IMR-90 (cell line): ENCODE results near the gene CYP19A1. TPM values are rescaled to one million over a fixed set of nuclear protein-coding genes. Genes with fewer than 3 reads are reported as not detected.

Experiments
- ATAC-seq: fragments of 200-7000 bp; cut with Tn5 transposase; 2 replicates; pipeline ENCODE4 v1.9.1; 2020; ENCODE audit warnings: low read depth, mild to moderate bottlenecking, moderate library complexity
- BruUV-seq: library from RNA; stranded (reverse); fragments of 400-500 nt; replicated peaks from 2 replicates; lab custom pipeline; 2021; lab: Mats Ljungman, UMichigan
- CTCF ChIA-PET: fragments of 300-600 bp; formaldehyde crosslinking; extraction: SDS; loops from one replicate; lab custom pipeline; 2021; ENCODE audit warnings: antibody characterized with exemption; lab: Yijun Ruan, JAX
- POLR2A ChIA-PET: fragments of 300-600 bp; sonication (Branson Sonifier 250); formaldehyde crosslinking; loops from one replicate; lab custom pipeline; 2022; ENCODE audit warnings: antibody characterized with exemption; ENCODE audit not compliant: unreplicated experiment; lab: Charles Lee
- DNase-seq: peaks from one replicate; pipeline ENCODE4 v3.0.0; 2013
- H2AFZ ChIP-seq: replicated peaks from 2 replicates; pipeline ENCODE3; 2013; ENCODE audit warnings: low read length, mild to moderate bottlenecking; ENCODE audit not compliant: poor library complexity
- H2AK5ac ChIP-seq: 2 replicates; pipeline ENCODE4 v1.6.1; 2013; ENCODE audit warnings: low read depth, low read length, inconsistent platforms
- H2AK9ac ChIP-seq: replicated peaks from 2 replicates; pipeline ENCODE3; 2013; ENCODE audit warnings: mild to moderate bottlenecking, low read depth, low read length, moderate library complexity; ENCODE audit not compliant: poor library complexity
- H2BK120ac ChIP-seq: 2 replicates; pipeline ENCODE4 v1.6.1; 2013; ENCODE audit warnings: low read depth, low read length, inconsistent platforms
- H2BK15ac ChIP-seq: 3 replicates; pipeline ENCODE4 v1.6.1; 2013; ENCODE audit warnings: low read depth, low read length, inconsistent platforms
- H2BK20ac ChIP-seq: 2 replicates; pipeline ENCODE4 v1.6.1; 2013; ENCODE audit warnings: low read depth, mild to moderate bottlenecking, inconsistent platforms, low read length, moderate library complexity
- H2BK5ac ChIP-seq: 2 replicates; pipeline ENCODE4 v1.6.1; 2013; ENCODE audit warnings: mild to moderate bottlenecking, low read depth, low read length, inconsistent platforms; ENCODE audit not compliant: poor library complexity, severe bottlenecking
- H3K14ac ChIP-seq: replicated peaks from 2 replicates; pipeline ENCODE4 v1.6.1; 2013; ENCODE audit warnings: low read depth, low read length, inconsistent platforms
- H3K18ac ChIP-seq: 2 replicates; pipeline ENCODE4 v1.6.1; 2013; ENCODE audit warnings: low read depth, low read length, control low read depth
- H3K23ac ChIP-seq: 2 replicates; pipeline ENCODE4 v1.6.1; 2013; ENCODE audit warnings: low read depth, low read length, inconsistent platforms
- H3K27ac ChIP-seq: 2 replicates; pipeline ENCODE4 v1.5.1; 2013; ENCODE audit warnings: mild to moderate bottlenecking, control low read depth, low read length; ENCODE audit not compliant: insufficient read depth
- H3K27me3 ChIP-seq: 2 replicates; pipeline ENCODE4 v1.6.1; 2013; ENCODE audit warnings: low read length; ENCODE audit not compliant: control insufficient read depth, insufficient read depth
- H3K36me3 ChIP-seq: 2 replicates; pipeline ENCODE4 v1.6.1; 2013; ENCODE audit warnings: low read length, mixed read lengths; ENCODE audit not compliant: control insufficient read depth, insufficient read depth
- H3K4ac ChIP-seq: 2 replicates; pipeline ENCODE4 v1.6.1; 2013; ENCODE audit warnings: low read depth, low read length, inconsistent platforms
- H3K4me1 ChIP-seq: 2 replicates; pipeline ENCODE4 v1.6.1; 2013; ENCODE audit warnings: low read length, mixed read lengths; ENCODE audit not compliant: control insufficient read depth, insufficient read depth
- H3K4me2 ChIP-seq: 2 replicates; pipeline ENCODE4 v1.6.1; 2013; ENCODE audit warnings: low read depth, mild to moderate bottlenecking, control low read depth, low read length, moderate library complexity
- H3K4me3 ChIP-seq: 2 replicates; pipeline ENCODE4 v1.5.1; 2013; ENCODE audit warnings: low read depth, mild to moderate bottlenecking, control low read depth, low read length, moderate library complexity; ENCODE audit not compliant: insufficient read depth
- H3K56ac ChIP-seq: 2 replicates; pipeline ENCODE4 v1.6.1; 2013; ENCODE audit warnings: low read length, inconsistent platforms; ENCODE audit not compliant: insufficient read depth; ENCODE audit errors: extremely low read depth
- H3K79me1 ChIP-seq, 2 experiments: 2 replicates each; pipeline ENCODE4 v1.6.1; 2013; ENCODE audit warnings: low read length in 2 of 2, inconsistent platforms in 1 of 2, low read depth in 1 of 2
- H3K9ac ChIP-seq: 2 replicates; pipeline ENCODE4 v1.6.1; 2013; ENCODE audit warnings: low read depth, low read length, control low read depth
- H3K9me1 ChIP-seq: 2 replicates; pipeline ENCODE4 v1.6.1; 2013; ENCODE audit warnings: low read length, inconsistent platforms; ENCODE audit not compliant: insufficient read depth
- H3K9me3 ChIP-seq: 2 replicates; pipeline ENCODE4 v1.6.1; 2013; ENCODE audit warnings: low read length; ENCODE audit not compliant: control insufficient read depth, insufficient read depth
- H4K20me1 ChIP-seq: 2 replicates; pipeline ENCODE4 v1.6.1; 2013; ENCODE audit warnings: low read length, inconsistent platforms; ENCODE audit not compliant: insufficient read depth
- H4K5ac ChIP-seq: 2 replicates; pipeline ENCODE4 v1.6.1; 2013; ENCODE audit warnings: mild to moderate bottlenecking, low read depth, low read length, control low read depth
- H4K8ac ChIP-seq, 2 experiments: 2 replicates each; pipeline ENCODE4 v1.6.1; 2013; ENCODE audit warnings: low read depth in 2 of 2, low read length in 2 of 2, control low read depth in 1 of 2, inconsistent platforms in 1 of 2
- H4K91ac ChIP-seq: 2 replicates; pipeline ENCODE4 v1.6.1; 2013; ENCODE audit warnings: low read depth, low read length, inconsistent platforms; ENCODE audit not compliant: insufficient read depth
- CEBPB ChIP-seq: IDR thresholded peaks from 2 replicates; pipeline ENCODE4 v1.6.1; 2012; ENCODE audit warnings: low read depth, low read length, improper control_type of control experiment
- CTCF ChIP-seq: conservative IDR thresholded peaks from 2 replicates; pipeline ENCODE4 v1.5.1; 2012; ENCODE audit warnings: mild to moderate bottlenecking, low read depth, low read length, improper control_type of control experiment
- ELK1 ChIP-seq: fragments of 150-350 bp; IDR thresholded peaks from 2 replicates; pipeline ENCODE4 v1.6.1; 2016; ENCODE audit warnings: low read depth, mild to moderate bottlenecking, low read length, moderate library complexity, borderline replicate concordance
- MAFK ChIP-seq: IDR thresholded peaks from 2 replicates; pipeline ENCODE4 v1.6.1; 2012; ENCODE audit warnings: low read depth, low read length, improper control_type of control experiment
- USF2 ChIP-seq: fragments of 150-350 bp; IDR thresholded peaks from 2 replicates; pipeline ENCODE4 v1.6.1; 2017; ENCODE audit warnings: mild to moderate bottlenecking, antibody characterized with exemption, low read length, low read depth
- WGBS, 2 experiments: methylation state at CpG; one replicate each; pipeline versions ENCODE4 v1.1.5 to v1.1.7; 2013; ENCODE audit warnings: missing lambda C conversion rate in 2 of 2; ENCODE audit not compliant: insufficient read length in 1 of 2; ENCODE audit errors: extremely low coverage in 2 of 2; 5-methylcytosine and 5-hydroxymethylcytosine counted together
- dilution Hi-C: fragments of 300-500 bp; cut with HindIII; formaldehyde crosslinking; loops from one replicate; pipeline ENCODE4 v1.14.3; 2018; ENCODE audit warnings: low sequenced_read_pairs; ENCODE audit not compliant: unreplicated experiment
- in situ Hi-C: fragments of 300-500 bp; cut with MboI; formaldehyde crosslinking; loops from 3 replicates; pipeline ENCODE4 v1.14.3; 2019; ENCODE audit warnings: low sequenced_read_pairs, inconsistent platforms, mixed read lengths
- intact Hi-C: fragments of 100-400 bp; cut with micrococcal nuclease; formaldehyde crosslinking; loops from 2 replicates; pipeline ENCODE4 v1.10.0; 2022
- polyA plus RNA-seq, 3 experiments: library from polyadenylated mRNA; depleted of rRNA; stranded (reverse); fragments of >200 nt; gene quantifications; 2 replicates each; pipeline ENCODE4 v1.2.3, GENCODE V29; 2012; ENCODE audit warnings: low replicate concordance in 1 of 3
- total RNA-seq: library from RNA; depleted of rRNA; stranded (reverse); fragments of >200 nt; gene quantifications from 2 replicates; pipeline ENCODE4 v1.2.3, GENCODE V29; 2012

Gene CYP19A1
- total and polyA plus RNA-seq, 2 of the 4 experiments (the other 2 are of a cell fraction) = not detected

- Histone ChIP-seq H2AFZ (no peak overlapping the region), H4K5ac (no peak overlapping the region), H3K27me3 (peaks cover 56% of the 10 kb centered on the region), H2BK5ac (no peak overlapping the region), H3K18ac (no peak overlapping the region), H4K91ac (no peak overlapping the region), H3K27ac (no peak overlapping the region), H3K4me3 (no peak overlapping the region), H2AK5ac (no peak overlapping the region), H3K56ac (no peak overlapping the region), H3K9ac (no peak overlapping the region), H3K4ac (no peak overlapping the region), H3K9me1 (no peaks in the 10 kb centered on the region), H3K36me3 (no peaks in the 10 kb centered on the region), H4K20me1 (no peaks in the 10 kb centered on the region), H2BK120ac (no peak overlapping the region), H3K4me2 (no peak overlapping the region), H2BK20ac (no peak overlapping the region), H3K14ac (no peak overlapping the region), H4K8ac (no peak overlapping the region), H3K23ac (no peak overlapping the region), H3K79me1 (no peaks in the 10 kb centered on the region), H2BK15ac (no peak overlapping the region), H2AK9ac (no peak overlapping the region), H3K4me1 (no peaks in the 10 kb centered on the region; the same call in 1 of the 2 replicates), H3K9me3 (peaks cover 2% of the 10 kb centered on the region; the same call in 1 of the 2 replicates)
- ChIA-PET CTCF (interaction anchor here (5.2 kb wide), 1 partner anchor 99 kb away, joined by 89 read pairs; no protein-coding TSS in a partner anchor), POLR2A (no interaction called here)
- WGBS, 2 experiments = no CpG with 5 or more reads among the region's 1 CpG
- no peak for TF ChIP-seq CTCF
- TF ChIP-seq ELK1 = no peak
- no peak for TF ChIP-seq USF2
- TF ChIP-seq CEBPB = no peak
- no peak for TF ChIP-seq MAFK
- in situ Hi-C loops = no loop called here
- dilution Hi-C loops = no loop called here
- DNase-seq = no peak
- no TSS peak for BruUV-seq
- intact Hi-C loops = no loop called here
- no peak for ATAC-seq
Observed at GRCh38 chr15:51279391-51279790, 59.0 kb downstream of the CYP19A1 start.
